ENCODE measurements around the gene PRDM16. TPM values are rescaled to one million over a fixed set of nuclear protein-coding genes. Genes with fewer than 3 reads are reported as not detected.

Gene PRDM16
- total RNA-seq, 1 donor, result 6.5 TPM

- Histone ChIP-seq H4K20me1 (ENCODE audit: insufficient read depth, low read length) (no peaks in the 10 kb centered on the region), H3K79me2 (ENCODE audit: insufficient read depth, low read length) (no peaks in the 10 kb centered on the region), H3K27me3 (ENCODE audit: insufficient read depth, low read length) (no peaks in the 10 kb centered on the region), H2AFZ (ENCODE audit: low read length) (no peak overlapping the region), H3K4me1 (ENCODE audit: insufficient read depth, low read length) (no peaks in the 10 kb centered on the region), H3K36me3 (ENCODE audit: insufficient read depth, low read length) (no peaks in the 10 kb centered on the region), H3K4me2 (ENCODE audit: insufficient read depth, low read length) (no peak overlapping the region), H3K4me3 (ENCODE audit: insufficient read depth, low read length) (no peak overlapping the region), H3K9me3 (ENCODE audit: low read depth, low read length) (no peaks in the 10 kb centered on the region), H3K27ac (ENCODE audit: low read depth, low read length) (no peak overlapping the region)
- DNase-seq (ENCODE audit: insufficient read length, low spot score, missing footprints), result no peak
- no peak for TF ChIP-seq CTCF (IDR thresholded peaks at IDR 0.05; ENCODE audit: extremely low read depth, low read depth, low read length)
Measured at GRCh38 chr1:3337798-3338724, 269.1 kb downstream of the PRDM16 start.

- Histone ChIP-seq H3K4me1 (ENCODE audit: insufficient read depth, low read length) (no peaks in the 10 kb centered on the region), H3K9me3 (ENCODE audit: low read depth, low read length) (no peaks in the 10 kb centered on the region), H3K4me3 (ENCODE audit: insufficient read depth, low read length) (no peak overlapping the region), H3K36me3 (ENCODE audit: insufficient read depth, low read length) (no peaks in the 10 kb centered on the region), H3K27ac (ENCODE audit: low read depth, low read length) (no peak overlapping the region), H2AFZ (ENCODE audit: low read length) (no peak overlapping the region), H3K79me2 (ENCODE audit: insufficient read depth, low read length) (no peaks in the 10 kb centered on the region), H3K4me2 (ENCODE audit: insufficient read depth, low read length) (no peak overlapping the region), H4K20me1 (ENCODE audit: insufficient read depth, low read length) (no peaks in the 10 kb centered on the region), H3K27me3 (ENCODE audit: insufficient read depth, low read length) (no peaks in the 10 kb centered on the region)
- no peak for DNase-seq (ENCODE audit: insufficient read length, low spot score, missing footprints)
- TF ChIP-seq CTCF (IDR thresholded peaks at IDR 0.05; ENCODE audit: extremely low read depth, low read depth, low read length), result no peak
Measured at GRCh38 chr1:3338725-3339070, 269.7 kb downstream of the PRDM16 start.

GRCh38 chr1:3339856-3340255, 270.9 kb downstream of the PRDM16 start:
- H3K79me2 ChIP-seq (ENCODE audit: insufficient read depth, low read length), result no peaks in the 10 kb centered on the region

More at GRCh38 chr1:3339856-3340255, 270.9 kb downstream of the PRDM16 start:
- Histone ChIP-seq H2AFZ (ENCODE audit: low read length) (no peak overlapping the region), H3K4me3 (ENCODE audit: insufficient read depth, low read length) (no peak overlapping the region), H4K20me1 (ENCODE audit: insufficient read depth, low read length) (no peaks in the 10 kb centered on the region), H3K36me3 (ENCODE audit: insufficient read depth, low read length) (no peaks in the 10 kb centered on the region), H3K4me1 (ENCODE audit: insufficient read depth, low read length) (no peaks in the 10 kb centered on the region), H3K9me3 (ENCODE audit: low read depth, low read length) (no peaks in the 10 kb centered on the region), H3K27ac (ENCODE audit: low read depth, low read length) (no peak overlapping the region), H3K27me3 (ENCODE audit: insufficient read depth, low read length) (no peaks in the 10 kb centered on the region), H3K4me2 (ENCODE audit: insufficient read depth, low read length) (no peak overlapping the region)
- no peak for TF ChIP-seq CTCF (IDR thresholded peaks at IDR 0.05; ENCODE audit: extremely low read depth, low read depth, low read length)
- no peak for DNase-seq (ENCODE audit: insufficient read length, low spot score, missing footprints)

Measured in osteoblast (primary cell).